GM12865 (cell line): Measurements from ENCODE around the gene MID1.

Source experiments
- DNase-seq: peaks from one replicate; pipeline ENCODE4 v3.0.0; 2010; ENCODE audit warnings: low read depth
- H3K4me3 ChIP-seq: 2 replicates; pipeline ENCODE4 v1.5.1; 2011; ENCODE audit warnings: mild to moderate bottlenecking, low read depth, low read length, control low read depth
- TF ChIP-seq, protein P1 (sequence below): IDR thresholded peaks from 2 replicates; pipeline ENCODE4 v1.5.1; 2011; ENCODE audit warnings: low read length, control low read depth, low read depth, inconsistent platforms; ENCODE audit not compliant: insufficient read depth; ENCODE audit errors: missing control alignments

Gene MID1

DNA sequence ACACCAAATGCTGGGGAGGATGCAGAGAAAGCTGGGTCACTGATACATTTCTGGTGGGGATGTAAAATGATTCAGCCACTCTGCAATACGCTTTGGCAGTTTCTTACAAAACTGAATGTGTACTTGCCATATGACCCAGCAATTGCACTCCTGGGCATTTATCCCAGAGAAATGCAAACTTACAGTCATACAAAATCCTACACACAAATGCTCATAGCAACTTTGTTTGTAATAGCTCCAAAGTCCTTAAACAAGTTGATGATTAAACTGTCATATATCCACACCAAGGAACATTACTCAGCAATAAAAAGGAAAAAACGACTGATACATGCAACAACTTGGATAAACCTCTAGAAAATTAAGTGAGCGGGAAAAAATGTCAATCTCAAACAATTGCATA is 12.3 kb downstream of the MID1 start:
- DNase-seq = no peak
- TF ChIP-seq, protein P1, sequence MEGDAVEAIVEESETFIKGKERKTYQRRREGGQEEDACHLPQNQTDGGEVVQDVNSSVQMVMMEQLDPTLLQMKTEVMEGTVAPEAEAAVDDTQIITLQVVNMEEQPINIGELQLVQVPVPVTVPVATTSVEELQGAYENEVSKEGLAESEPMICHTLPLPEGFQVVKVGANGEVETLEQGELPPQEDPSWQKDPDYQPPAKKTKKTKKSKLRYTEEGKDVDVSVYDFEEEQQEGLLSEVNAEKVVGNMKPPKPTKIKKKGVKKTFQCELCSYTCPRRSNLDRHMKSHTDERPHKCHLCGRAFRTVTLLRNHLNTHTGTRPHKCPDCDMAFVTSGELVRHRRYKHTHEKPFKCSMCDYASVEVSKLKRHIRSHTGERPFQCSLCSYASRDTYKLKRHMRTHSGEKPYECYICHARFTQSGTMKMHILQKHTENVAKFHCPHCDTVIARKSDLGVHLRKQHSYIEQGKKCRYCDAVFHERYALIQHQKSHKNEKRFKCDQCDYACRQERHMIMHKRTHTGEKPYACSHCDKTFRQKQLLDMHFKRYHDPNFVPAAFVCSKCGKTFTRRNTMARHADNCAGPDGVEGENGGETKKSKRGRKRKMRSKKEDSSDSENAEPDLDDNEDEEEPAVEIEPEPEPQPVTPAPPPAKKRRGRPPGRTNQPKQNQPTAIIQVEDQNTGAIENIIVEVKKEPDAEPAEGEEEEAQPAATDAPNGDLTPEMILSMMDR = no peak
- H3K4me3 ChIP-seq = no peak overlapping the region

DNA sequence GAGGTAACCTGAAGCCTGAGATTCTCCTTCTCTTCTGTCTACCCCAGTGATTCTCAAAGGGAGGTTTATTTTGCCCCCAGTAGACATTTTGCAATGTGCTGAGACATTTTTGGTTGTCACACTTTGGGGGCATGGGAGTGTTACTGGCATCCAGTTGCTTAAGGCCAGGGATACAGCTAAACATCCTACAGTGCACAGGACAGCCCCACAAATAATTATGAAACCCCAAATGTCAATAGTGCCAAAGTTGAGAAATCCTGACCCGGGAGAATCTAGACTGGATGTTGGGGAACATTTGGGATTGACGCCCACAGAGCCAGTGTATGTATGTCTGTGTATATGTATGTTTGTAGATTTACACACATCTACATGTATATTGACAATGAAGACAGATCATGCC is 13.2 kb downstream of the MID1 start:
- DNase-seq = no peak
- H3K4me3 ChIP-seq = no peak overlapping the region
- TF ChIP-seq, protein P1 = no peak

DNA sequence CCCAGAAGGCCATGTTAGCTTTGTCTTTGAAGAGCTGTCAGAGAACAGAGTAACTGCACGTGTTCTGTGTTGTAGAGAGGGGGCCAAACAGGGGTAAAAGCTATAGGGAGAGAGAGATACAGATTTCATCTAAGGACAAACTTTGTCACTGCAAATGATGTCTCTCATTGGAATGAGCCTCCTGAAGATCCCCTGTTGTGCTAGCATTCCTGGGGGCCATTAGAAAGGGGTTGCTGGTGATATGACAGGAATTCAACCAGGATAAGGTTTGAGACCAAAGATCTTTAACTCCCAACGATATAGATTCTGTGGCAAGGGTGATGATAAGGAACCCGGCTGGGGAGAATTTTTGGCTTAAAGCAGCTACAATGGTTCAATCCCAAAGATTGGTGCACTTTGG is 16.8 kb downstream of the MID1 start:
- H3K4me3 ChIP-seq = no peak overlapping the region
- TF ChIP-seq, protein P1 = no peak
- DNase-seq = no peak

DNA sequence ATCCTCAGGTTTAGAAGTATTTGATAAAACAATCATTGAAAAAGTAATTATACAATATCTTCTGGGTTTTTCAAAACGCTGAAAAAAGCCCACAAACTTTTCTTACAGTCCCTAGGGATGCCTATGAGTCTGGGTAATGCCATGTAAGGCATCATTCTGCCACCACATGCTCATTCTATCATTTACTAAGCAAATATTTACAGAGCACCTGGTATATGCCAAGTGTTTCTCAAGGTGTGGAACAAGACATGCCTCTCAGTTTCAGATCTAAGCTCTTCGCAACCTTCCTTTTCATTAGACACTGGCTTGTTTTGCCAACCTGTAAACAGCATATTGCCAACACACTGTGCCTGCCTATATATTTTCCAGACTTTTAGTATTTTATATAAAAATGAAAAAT is 17.7 kb downstream of the MID1 start:
- TF ChIP-seq, protein P1 = no peak
- no peak for DNase-seq
- H3K4me3 ChIP-seq = no peak overlapping the region

DNA sequence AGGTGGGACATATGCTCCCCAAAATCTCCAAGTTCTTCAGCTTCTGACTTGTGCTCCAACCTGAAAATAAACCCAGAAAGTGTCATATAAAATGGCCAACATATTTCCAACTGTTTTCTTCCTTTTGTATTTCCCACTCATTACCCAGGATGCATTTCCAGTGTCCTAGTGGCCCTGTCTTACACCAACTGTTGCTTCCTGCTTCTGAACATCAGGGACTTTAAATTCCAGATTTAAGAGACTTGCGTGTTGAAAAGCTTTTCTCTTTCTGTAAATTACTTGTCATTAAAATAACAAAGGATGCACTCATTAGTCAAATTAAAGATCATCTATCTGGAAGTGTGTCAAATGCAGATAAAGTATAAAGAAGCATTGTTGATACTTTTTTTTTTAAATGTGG is 19.9 kb downstream of the MID1 start:
- H3K4me3 ChIP-seq = no peak overlapping the region
- DNase-seq = no peak
- TF ChIP-seq, protein P1 = no peak

DNA sequence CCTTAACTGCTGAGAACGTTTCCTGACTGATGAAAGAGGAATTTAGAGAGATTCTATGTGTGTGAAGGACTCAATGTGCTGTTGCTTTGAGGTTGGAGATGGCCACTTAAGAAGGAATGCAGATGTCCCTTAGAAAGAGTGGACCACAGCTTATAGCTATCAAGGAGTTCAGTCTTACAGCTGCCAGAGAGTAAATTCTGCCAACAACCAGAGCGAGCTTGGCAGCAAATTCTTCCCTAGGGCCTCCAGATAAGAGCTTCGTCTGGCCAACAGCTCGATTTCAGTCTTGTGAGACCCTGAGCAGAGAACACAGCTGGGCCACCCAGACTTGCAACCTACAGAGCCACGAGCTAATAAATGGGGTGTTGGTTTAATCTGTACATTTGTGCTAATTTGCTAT is 21.8 kb downstream of the MID1 start:
- no peak overlapping the region for H3K4me3 ChIP-seq
- no peak for DNase-seq
- TF ChIP-seq, protein P1 = no peak

DNA sequence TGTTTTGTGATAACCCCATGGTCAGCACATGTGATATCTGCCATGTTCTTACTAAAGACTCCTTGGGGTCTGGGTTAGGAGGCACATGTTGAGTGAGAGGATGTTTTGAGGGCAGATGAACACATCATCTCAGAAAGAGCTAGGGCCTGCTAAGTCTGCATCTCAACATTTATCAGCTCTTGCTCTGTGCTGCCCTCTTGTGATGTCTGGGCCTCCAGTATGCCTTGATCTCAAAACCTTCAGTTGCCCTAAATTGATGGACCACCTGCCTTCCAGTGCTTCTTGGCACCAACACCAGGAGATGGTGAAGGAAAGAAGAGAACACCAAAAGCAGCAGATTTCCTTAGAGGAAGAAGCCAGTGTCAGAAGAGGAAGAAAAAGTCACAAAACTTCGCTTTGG is 22.5 kb downstream of the MID1 start:
- TF ChIP-seq, protein P1 = peak; percentile 36
- H3K4me3 ChIP-seq = no peak overlapping the region
- peak; percentile 18 for DNase-seq
